SK-N-MC (cell line): ENCODE measurements around the gene POMGNT1.

Experiments
- EZH2 ChIP-seq: fragments of 200-600 bp; sonication (generic); IDR thresholded peaks from one replicate; pipeline ENCODE4 v1.6.1; 2017; ENCODE audit warnings: antibody characterized with exemption
- FOXP2 ChIP-seq: optimal IDR thresholded peaks from 2 replicates; pipeline ENCODE3; 2011; ENCODE audit warnings: mild to moderate bottlenecking, moderate library complexity; ENCODE audit not compliant: insufficient read depth; ENCODE audit errors: extremely low read length, control extremely low read depth
- POLR2AphosphoS5 ChIP-seq: IDR thresholded peaks from 2 replicates; pipeline ENCODE4 v1.6.1; 2012; ENCODE audit warnings: mild to moderate bottlenecking, low read depth, low read length, borderline replicate concordance

DNA sequence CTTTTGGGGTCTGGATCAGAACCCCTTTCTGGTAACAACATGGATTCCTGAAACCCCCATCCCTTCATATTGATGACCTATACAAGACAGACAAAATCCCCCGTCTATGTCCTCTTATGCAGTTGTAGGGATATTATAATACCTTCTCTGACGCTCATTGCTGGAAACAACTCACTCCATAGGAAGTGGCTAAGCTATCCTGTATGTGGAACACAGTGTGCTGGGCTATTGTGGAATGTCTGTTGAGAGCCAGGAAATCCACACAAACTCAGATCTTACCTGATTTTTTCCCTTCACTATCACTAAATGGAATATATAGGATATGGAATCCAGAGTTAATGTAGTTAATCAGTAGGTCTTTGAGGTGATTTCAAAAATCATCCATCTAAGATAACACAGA lies 48.1 kb downstream of the POMGNT1 start:
- TF ChIP-seq EZH2 (no peak), POLR2AphosphoS5 (no peak), FOXP2 (no peak)
